Fibroblast of the conjunctiva (primary cell): ENCODE data around the gene THAP11.

Source experiments
- DNase-seq: peaks from one replicate; pipeline ENCODE4 v3.0.0-alpha.2; 2010; ENCODE audit warnings: low read depth

THAP11 gene

DNA sequence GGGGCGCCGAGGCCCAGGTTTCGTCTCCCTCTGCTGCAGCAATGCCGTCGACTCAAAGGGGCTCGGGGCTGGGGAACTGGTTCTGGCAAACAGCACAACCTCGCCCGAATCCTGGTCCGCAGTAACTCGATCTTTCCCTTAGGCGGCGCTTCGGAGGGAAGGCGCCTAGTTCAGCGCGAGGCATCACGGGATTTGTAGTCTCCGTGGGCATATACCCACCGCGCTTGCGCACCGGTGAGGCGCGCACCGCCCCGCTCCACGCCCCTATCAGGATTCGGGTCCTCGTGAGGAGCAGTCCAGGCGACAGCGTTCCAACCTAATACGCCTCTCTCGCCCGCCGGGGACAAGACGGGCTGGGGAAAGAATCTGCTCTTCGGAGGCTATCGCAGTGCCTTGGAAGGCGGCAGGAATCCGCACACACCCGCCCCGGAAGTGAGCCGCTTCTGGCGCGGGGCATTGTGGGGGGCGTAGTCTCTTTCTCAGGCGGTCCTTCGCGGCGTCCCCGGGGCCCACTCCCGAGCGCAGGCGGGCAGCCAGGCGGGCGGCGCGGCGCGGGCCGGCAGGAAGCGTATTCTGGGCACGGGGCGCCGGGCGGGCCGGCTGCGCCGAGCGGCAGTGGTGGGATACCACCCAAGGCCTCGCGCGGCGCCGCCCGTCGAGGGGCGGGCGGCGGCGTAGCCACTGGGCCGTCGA lies at the start of gene THAP11:
Gene THAP11 (plus strand): TSS at position 505 of the 693 bp plus-strand sequence. CDS start 235 bp downstream, outside the sequence.
- peak; percentile 88 for DNase-seq

DNA sequence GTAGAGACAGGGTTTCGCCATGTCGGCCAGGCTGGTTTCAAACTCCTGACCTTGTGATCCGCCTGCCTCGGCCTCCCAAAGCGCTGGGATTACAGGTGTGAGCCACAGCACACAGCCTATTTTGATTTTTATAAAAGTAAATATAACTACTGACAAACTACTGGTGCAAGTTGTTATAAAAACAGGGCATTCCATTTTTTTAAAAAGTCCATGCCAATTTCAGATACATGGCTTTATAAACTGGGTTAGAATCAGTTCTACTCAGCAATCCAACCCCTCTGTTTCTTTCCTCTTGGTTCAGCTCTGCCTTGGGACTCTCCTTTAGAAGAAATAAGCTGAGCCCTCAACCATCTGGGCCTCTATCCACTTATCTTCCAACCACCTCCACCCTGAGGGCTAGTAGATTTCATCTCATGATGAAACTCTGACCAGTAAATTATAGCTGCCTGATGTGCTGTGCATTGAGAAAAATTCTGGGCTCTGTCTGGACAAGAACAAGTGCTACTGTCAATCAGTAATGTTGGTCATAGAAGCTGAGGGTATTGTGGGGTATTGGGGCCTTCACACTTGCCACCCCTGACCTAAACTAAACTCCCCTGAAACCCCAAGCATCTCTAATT lies 45.9 kb upstream of the THAP11 start:
- no peak for DNase-seq

DNA sequence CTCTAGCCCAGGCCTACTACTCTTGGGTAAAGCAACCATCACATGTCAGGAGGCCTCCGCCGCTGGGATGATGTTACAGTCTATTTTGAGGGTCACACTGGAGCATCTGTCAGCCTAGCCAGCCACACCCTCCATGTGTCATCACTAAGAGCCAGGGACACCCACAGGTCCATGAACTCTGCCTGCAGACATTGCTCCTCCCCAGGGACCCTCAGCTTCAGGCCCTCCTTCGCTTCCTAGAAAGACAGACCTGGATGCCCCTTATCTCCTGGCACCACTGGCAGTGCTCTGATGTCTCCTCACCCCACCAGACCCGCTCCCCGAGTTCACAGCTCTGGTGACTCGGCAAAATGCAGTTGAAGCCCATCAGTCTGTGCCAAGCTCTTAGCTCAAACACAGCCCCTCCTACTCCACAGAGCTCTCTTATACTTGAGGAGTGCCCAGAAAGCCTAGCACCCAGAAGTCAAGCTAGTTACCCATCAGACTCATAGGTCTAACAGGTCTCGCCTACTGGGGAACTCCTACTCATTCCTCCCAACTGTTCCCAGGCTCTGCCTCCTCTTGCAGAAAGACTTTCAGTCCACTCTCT lies 41.7 kb upstream of the THAP11 start:
- no peak for DNase-seq

GRCh38 chr16:67801241-67801640 lies 40.9 kb upstream of the THAP11 start:
- DNase-seq, result no peak

DNA sequence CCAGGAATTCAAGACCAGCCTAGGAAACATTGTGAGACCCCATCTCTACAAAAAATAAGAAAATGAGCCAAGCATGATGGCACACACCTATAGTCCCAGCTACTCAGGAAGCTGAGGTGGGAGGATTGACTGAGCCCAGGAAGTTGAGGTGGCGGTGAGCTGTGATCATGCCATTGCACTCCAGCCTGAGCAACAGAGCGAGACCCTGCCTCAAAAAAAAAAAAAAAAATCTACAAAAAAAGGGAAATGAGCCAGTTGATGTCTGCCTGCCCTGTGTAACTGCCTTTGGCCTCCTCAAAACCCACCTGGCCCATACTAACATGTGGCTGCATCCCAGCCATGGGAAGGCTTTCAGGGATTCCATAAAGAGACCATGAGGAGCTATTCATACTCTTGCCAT lies 40.2 kb upstream of the THAP11 start:
- no peak for DNase-seq

DNA sequence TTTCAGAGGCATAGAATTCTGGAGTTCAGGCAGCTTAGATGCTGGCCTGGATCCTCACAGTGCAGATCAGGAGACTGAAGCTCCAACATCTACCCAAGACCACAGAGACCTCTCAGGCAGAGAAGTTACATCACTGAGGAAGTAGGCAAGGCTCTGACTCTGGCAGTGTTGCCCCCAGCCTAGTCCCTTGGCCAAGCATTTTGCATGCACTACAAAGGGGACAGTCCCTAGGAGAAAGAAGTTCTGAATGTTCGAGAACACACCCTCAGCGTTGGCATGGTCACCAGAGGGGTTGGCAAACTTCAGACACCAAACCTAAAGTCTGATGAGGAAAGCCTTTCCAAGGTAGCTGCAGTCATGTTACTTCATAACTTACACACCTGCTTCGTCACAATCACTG lies 38.2 kb upstream of the THAP11 start:
- DNase-seq, result no peak

DNA sequence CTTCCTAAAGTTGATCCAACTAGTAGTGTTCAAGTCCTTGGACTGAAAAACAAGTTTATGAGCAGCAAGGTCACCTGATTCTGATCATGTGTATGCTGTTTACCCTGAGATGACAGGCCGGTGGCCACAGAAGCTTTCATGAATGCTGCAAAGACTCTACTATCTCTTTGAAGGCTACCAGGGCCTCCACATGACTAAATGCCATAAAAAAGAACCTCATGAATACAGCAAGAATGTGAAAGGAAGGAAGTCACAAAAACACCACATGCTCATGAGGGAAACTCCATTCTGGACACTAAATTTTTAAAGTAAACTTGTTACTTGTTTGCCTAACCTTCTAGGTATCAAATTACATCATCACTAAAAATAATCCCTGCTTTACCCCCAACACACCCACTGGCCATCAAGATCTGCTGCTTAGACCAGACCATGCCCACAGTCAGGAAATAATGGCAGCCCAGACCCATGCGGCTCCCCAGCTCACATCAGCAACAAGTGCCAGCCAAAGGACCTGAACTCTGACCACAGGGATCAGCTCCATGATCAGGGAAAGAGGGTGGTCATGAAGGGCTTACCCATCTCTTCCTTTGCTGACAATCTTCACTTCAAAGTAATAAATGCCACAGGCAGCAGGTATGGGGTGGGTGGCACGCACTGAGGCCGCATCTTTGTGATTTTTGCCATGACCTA lies 37.1 kb upstream of the THAP11 start:
- DNase-seq, result no peak

- DNase-seq, result no peak
These were observed 36.2 kb upstream of the THAP11 start for GRCh38 chr16:67805718-67806427.

- peak; percentile 99 for DNase-seq
These were observed 35.5 kb upstream of the THAP11 start, which contains the start of the genes RANBP10 and TSNAXIP1 for GRCh38 chr16:67806428-67807147. Gene RANBP10, minus strand, starts transcription at chr16:67806560. Its CDS starts 24 bp downstream, at chr16:67806536. Gene TSNAXIP1, plus strand, starts transcription at chr16:67806889. Its CDS starts 261 bp downstream, at chr16:67807150.

DNA sequence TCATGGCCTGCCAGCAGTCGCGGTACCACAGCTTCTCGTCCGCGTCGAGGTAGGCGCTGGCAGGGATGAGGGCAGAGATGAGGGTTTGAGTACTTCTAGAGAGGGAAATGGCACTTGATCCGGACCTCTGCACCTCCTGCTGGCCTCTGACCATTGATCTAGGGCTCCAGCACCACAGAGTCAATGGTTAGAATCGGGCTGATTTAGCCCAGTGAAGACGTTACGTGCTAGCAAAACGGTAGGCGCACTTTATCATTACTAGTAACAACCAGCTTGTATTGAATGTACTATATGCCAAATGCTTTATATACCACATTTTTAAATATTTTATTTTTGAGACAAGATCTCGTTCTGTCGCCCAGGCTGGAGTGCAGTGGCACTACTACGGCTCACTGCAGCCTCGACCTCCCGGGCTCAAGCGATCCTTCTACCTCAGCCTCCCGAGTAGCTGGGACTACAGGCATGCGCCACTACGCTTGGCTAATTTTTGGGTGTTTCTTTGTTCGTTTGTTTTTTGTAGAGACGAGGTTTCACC lies 34.9 kb upstream of the THAP11 start:
- no peak for DNase-seq

GRCh38 chr16:67811899-67812298 lies 30.2 kb upstream of the THAP11 start:
- no peak for DNase-seq

GRCh38 chr16:67814567-67814966 lies 27.6 kb upstream of the THAP11 start:
- no peak for DNase-seq

DNA sequence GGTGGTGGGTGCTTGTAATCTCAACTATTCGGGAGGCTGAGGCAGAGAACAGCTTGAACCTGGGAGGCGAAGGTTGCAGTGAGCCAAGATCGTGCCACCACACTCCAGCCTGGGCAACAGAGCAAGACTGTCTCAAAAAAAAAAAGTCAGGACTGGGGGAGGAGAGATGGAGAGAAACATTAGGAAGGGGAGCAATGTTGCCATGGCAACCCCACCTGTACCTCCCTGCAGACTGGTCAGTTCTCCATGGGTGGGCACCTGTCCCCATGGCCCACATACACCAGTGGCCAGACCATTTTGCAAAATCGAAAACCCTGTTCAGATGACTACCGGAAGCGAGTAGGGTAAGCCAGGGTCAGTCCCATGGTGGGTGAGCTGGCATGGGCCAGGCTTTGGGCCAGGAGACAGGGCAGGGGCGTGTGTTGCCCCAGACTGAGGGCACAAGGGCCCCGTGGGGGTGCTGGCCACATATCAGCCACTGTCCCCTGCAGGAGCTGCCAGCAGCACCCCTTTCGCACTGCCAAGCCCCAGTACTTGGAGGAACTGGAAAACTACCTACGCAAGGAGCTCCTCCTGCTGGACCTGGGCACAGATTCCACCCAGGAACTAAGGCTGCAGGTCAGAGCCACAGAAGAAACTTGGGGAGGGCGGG lies 21.4 kb upstream of the THAP11 start:
- no peak for DNase-seq

DNA sequence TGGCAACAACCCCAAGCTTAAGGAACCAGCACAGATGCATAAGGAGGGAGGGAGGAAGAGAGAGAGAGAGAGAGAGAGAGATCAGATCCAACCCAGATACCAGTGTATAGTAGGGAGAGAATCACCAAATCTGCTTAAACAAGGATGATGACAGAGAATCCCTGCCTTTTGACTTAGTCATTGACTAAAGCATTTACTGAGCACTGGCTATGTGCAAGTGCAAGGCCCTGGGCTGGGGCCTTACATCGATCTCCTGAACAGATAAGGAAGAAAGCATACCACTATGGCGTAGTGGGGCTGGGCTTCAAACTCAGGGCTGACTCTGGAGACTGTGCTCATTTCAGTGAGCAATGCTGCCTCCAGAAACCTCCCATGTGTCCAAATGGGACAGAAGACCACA lies 19.6 kb upstream of the THAP11 start:
- no peak for DNase-seq

- DNase-seq, result no peak
These were observed 17.0 kb upstream of the THAP11 start for GRCh38 chr16:67825119-67825518.

DNA sequence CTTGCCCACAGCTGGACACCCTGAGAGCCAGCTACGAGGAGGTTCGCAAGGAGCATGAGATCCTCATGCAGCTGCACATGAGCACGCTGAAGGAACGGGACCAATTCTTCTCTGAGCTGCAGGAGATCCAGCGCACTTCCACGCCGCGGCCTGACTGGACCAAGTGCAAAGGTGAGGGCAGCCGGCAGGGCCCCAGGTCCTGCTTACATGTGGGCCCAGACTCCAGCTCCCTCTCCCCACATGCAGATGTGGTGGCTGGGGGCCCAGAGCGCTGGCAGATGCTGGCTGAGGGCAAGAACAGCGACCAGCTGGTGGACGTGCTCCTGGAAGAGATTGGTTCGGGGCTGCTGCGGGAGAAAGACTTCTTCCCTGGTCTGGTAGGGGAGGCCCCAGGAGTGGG lies 16.2 kb upstream of the THAP11 start:
- no peak for DNase-seq

- no peak for DNase-seq
These were observed 13.5 kb upstream of the THAP11 start for GRCh38 chr16:67828651-67829050.

- peak; percentile 28 for DNase-seq
These were observed 9.1 kb upstream of the THAP11 start for GRCh38 chr16:67833030-67833414.

GRCh38 chr16:67833415-67834241 lies 8.5 kb upstream of the THAP11 start:
- DNase-seq, result peak; percentile 76

GRCh38 chr16:67834242-67834614 lies 7.9 kb upstream of the THAP11 start:
- DNase-seq, result no peak
